AG09309 (cell line): ENCODE data around the gene TAOK3.
"Not testable (repeated sequence)": the region's sequence is repeated elsewhere in the genome, so short reads cannot be mapped to it uniquely, and the experiment has no call there.

ENCODE experiments used
- DNase-seq: peaks from one replicate; pipeline ENCODE4 v3.0.0-alpha.2; 2010; ENCODE audit warnings: low read depth
- H3K4me3 ChIP-seq: 2 replicates; pipeline ENCODE4 v1.5.1; 2011; ENCODE audit warnings: mild to moderate bottlenecking, low read depth, low read length, moderate library complexity; ENCODE audit not compliant: control insufficient read depth
- TF ChIP-seq, protein P1 (sequence below): IDR thresholded peaks from 2 replicates; pipeline ENCODE4 v1.5.1; 2011; ENCODE audit warnings: mild to moderate bottlenecking, low read depth, low read length, inconsistent platforms; ENCODE audit not compliant: insufficient read depth, control insufficient read depth; ENCODE audit errors: missing control alignments

TAOK3 gene

DNA sequence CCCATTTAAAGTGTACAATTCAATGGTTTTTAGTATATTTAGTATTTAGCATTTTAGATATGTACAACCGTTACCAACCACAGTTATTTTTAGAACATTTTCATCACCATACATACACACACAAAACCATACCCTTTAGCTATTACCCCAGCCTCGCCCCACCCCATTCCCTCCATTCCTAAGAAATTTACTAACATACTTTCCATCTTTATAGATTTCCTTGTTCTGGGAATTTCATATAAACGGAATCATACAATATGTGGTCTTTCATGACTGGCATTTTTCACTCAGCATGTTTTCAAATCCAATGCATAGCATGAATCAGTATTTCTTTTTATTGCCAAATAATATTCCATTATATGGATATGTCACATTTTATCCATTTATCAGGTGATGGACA is 101.5 kb downstream of the TAOK3 start:
- H3K4me3 ChIP-seq = no peak overlapping the region
- TF ChIP-seq, protein P1, sequence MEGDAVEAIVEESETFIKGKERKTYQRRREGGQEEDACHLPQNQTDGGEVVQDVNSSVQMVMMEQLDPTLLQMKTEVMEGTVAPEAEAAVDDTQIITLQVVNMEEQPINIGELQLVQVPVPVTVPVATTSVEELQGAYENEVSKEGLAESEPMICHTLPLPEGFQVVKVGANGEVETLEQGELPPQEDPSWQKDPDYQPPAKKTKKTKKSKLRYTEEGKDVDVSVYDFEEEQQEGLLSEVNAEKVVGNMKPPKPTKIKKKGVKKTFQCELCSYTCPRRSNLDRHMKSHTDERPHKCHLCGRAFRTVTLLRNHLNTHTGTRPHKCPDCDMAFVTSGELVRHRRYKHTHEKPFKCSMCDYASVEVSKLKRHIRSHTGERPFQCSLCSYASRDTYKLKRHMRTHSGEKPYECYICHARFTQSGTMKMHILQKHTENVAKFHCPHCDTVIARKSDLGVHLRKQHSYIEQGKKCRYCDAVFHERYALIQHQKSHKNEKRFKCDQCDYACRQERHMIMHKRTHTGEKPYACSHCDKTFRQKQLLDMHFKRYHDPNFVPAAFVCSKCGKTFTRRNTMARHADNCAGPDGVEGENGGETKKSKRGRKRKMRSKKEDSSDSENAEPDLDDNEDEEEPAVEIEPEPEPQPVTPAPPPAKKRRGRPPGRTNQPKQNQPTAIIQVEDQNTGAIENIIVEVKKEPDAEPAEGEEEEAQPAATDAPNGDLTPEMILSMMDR = no peak
- DNase-seq = no peak

DNA sequence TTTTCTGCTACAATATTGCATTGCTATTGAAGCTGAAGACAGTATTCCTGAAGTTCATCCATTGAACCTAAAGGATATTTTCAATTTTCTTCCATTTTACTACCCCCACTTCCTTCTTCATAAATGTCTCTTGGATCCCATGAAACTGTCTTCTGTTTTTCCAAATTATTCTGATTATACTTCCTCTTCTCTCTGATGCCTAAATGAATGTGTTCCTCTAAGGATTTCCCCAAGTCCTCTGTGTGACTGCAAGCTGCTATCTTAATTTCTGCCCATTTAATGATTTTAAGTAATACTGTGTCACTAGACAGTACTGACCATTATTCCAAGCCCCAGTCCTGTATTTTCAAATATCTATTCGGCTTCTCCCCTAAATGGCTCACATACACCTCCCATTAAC is 102.9 kb downstream of the TAOK3 start:
- TF ChIP-seq, protein P1 = no peak
- no peak for DNase-seq
- no peak overlapping the region for H3K4me3 ChIP-seq

DNA sequence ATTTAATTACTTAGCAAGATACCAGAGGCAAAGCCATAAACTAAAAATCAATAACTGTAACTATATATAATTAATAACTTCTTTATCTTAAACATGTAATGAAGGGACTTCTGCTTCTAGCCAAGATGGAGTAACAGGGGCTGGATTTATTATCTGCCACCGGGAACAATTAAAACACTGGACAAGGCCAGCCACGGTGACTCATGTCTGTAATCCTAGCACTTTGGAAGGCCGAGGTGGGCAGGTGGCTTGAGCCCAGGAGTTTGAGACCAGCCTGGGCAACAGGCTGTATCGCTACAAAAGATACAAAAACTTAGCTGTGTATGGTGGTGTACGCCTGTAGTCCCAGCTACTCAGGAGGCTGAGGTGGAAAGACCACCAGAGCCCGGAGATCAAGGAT is 113.6 kb downstream of the TAOK3 start:
- TF ChIP-seq, protein P1 = no peak

DNA sequence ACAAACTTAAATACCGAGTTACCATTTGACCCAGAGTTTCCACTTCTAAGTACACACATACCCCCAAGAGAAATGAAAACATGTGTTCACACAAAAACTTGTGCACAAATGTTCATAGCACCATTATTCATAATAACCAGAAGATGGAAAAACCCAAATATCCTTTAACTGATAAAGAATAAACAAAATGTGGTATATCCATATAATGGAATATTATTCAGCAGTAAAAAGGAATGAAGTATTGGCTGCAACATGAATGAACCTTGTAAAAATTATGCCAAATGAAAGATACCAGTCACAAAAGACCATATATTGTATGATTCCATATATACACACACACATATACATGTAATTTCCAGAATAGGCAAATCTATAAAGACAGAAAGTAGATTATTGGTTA is 116.4 kb downstream of the TAOK3 start:
- TF ChIP-seq, protein P1 = no peak
- no peak for DNase-seq
- H3K4me3 ChIP-seq = no peak overlapping the region

More for the DNA sequence above, 113.6 kb downstream of the TAOK3 start:
- H3K4me3 ChIP-seq = no peak overlapping the region
- no peak for DNase-seq

DNA sequence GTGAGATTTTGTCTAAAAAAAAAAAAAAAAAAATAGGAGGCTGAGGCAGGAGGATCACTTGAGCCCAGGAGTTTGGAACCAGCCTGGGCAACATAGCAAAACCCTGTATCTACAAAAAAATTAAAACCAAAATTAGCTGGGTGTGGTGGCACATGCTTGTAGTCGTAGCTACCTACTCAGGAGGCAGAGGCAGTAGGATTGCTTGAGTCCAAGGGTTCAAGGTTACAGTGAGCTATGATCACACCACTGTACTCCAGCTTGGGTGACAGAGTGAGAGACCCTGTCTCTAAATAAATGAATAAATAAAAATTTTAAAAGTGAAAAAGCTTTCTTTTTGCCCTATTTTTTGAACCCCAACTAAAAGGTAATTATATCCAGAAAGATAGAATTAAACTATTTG is 123.2 kb downstream of the TAOK3 start:
- no peak overlapping the region for H3K4me3 ChIP-seq
- no peak for DNase-seq
- TF ChIP-seq, protein P1 = no peak

DNA sequence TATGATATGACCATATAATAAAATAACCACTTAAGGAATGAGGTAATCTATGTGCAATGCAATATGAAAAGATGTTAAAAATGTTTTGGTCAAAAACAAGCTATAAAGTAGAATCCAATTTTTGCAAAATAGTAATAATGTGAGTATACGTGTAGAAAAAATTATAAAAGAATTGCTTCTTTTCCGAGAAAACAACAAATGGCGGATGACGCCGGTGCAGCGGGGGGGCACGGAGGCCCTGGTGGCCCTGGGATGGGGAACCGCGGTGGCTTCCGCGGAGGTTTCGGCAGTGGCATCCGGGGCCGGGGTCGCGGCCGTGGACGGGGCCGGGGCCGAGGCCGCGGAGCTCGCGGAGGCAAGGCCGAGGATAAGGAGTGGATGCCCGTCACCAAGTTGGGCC is 126.8 kb downstream of the TAOK3 start:
- H3K4me3 ChIP-seq, DNase-seq: not testable (repeated sequence)

DNA sequence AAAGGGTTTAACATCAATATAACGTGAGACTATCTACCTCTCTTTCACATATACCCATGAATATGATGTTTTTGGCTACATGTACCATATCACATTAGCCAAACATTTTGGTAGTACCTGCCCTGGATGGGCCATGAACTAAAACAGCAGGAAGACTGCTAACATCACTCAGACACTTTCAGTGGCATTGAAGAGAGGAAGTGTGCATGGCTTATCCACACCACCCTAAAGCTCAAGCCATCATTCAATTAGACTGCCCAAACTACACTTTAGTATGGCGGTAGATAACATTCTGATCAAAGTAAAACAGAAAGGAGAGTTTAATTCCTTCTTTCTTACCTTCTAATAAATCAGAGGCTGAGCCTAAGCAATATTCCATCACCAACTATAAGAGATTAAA is 133.8 kb downstream of the TAOK3 start:
- H3K4me3 ChIP-seq = no peak overlapping the region
- TF ChIP-seq, protein P1 = no peak
- DNase-seq = no peak
